Posterior cingulate gyrus (tissue), 11 donors: ENCODE data around the gene LRMDA.

Experiments
- DNase-seq, 10 donors: peaks; one replicate each; pipeline versions ENCODE4 v3.0.0 to v3.0.0-alpha.2; 2020 to 2021; ENCODE audit warnings: mixed read lengths in 3 of 10
- intact Hi-C: fragments of 100-400 bp; cut with DNase I; formaldehyde crosslinking; loops from one replicate; pipeline ENCODE4 v1.15.1; 2023

LRMDA gene

GRCh38 chr10:76023007-76023406 is 591.6 kb downstream of the LRMDA start:
- no peak for DNase-seq
- intact Hi-C loops: no loop called here

DNA sequence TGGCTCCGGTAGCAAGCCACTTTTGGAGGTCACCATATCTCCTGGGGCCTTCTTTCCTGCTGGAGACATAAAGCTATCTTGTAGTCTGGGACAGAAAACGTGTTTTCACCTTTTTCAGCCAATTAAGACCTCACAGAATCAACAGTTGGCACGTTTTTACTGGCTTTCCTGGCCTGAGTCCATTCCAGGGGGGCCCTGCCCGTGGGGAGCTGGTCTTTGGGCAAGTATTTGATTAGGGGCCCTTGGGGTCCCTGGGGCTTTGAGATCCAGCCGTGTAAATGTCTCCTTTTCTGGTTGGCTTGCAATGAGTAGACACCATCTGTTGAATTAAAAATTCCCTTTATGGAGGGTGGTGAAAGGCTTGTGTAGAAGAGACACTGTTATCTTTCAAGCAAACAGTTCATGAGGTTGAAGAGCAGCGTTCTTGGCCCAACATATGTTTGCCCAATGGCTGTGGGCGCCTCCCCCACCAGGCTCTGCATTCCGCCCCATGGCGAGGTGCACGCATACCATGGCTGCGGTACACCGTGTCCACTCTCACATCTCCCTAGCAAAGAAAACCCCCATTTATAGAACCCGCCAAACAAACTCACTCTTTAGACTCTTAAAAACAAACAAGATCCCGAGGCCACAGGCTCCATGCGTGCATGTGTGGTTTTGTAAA is 593.2 kb downstream of the LRMDA start:
- DNase-seq: no peak
- intact Hi-C loops: no loop called here

- intact Hi-C loops: no loop called here
These were observed 593.7 kb downstream of the LRMDA start for GRCh38 chr10:76025124-76025477.

DNA sequence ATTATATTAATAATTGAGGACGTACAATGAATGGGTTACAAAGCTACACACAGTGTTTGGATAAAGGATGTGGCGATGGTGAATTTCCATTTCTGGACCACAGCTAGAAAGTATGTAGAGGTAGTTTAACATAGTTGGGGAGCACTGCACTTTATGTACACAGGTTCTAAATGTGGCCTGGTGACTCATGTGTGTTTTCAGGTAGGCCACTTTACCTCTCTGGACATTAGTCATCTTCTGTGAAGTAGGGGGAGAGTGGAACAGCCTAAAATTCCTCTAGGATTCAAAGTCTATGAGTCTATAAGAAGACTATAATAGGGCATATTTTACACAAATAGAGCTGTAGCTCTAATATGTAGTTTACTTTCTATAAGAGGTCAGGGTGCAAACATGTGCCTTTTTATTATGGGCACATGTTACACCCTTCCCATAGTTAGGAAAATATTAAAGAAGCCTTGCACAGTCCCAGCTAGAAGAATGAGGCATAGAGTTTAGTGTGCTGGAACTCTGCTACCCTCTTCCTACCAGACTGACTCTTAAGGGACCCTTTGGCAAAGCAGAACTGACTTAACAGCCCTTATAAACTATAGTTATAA is 594.9 kb downstream of the LRMDA start:
- no peak for DNase-seq
- intact Hi-C loops: no loop called here

More at GRCh38 chr10:76025124-76025477, 593.7 kb downstream of the LRMDA start:
- no peak for DNase-seq

GRCh38 chr10:76026905-76027304 is 595.5 kb downstream of the LRMDA start:
- no peak for DNase-seq
- intact Hi-C loops: no loop called here

DNA sequence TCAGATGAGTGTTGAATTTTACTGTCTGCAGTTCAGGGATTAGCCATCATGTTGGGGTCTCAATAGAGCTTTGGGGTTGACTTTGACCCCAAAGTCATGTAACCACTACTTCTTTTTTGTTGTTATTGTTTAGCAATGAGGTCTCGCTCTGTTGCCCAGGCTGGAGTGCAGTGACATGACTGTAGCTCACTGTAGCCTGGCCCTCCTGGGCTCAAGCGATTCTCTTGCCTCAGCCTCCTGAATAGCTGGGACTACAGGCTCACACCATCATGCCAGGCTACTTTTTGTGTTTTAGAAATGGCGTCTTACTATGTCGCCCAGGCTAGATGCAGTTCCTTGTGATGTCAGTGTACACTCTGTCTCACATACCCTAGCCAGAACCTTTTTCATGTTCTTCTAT is 598.4 kb downstream of the LRMDA start:
- intact Hi-C loops: loop anchor here (10.0 kb wide), 1 partner anchor 315 kb away; no protein-coding TSS in a partner anchor
- no peak for DNase-seq

DNA sequence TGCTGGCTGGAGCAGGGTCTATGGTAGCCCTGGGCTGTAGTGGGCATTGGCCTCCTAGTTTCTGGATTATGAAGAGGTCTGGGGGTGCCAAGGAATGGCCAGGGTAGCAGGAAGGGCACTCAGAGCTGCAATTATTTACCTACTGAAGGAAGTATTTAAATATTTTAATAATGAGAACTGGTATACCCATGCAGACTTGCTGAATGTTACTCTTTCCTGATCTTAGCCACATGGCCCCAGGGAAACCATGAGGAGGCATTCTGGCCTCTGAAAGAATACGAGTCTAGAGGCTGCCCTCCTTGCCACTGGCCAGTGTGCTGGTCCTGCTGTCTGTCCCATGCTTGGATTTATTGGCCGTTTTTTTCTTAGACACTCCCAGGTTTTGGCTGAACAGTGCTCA is 599.7 kb downstream of the LRMDA start:
- intact Hi-C loops: loop anchor here (10.0 kb wide), 1 partner anchor 316 kb away; no protein-coding TSS in a partner anchor
- no peak for DNase-seq

DNA sequence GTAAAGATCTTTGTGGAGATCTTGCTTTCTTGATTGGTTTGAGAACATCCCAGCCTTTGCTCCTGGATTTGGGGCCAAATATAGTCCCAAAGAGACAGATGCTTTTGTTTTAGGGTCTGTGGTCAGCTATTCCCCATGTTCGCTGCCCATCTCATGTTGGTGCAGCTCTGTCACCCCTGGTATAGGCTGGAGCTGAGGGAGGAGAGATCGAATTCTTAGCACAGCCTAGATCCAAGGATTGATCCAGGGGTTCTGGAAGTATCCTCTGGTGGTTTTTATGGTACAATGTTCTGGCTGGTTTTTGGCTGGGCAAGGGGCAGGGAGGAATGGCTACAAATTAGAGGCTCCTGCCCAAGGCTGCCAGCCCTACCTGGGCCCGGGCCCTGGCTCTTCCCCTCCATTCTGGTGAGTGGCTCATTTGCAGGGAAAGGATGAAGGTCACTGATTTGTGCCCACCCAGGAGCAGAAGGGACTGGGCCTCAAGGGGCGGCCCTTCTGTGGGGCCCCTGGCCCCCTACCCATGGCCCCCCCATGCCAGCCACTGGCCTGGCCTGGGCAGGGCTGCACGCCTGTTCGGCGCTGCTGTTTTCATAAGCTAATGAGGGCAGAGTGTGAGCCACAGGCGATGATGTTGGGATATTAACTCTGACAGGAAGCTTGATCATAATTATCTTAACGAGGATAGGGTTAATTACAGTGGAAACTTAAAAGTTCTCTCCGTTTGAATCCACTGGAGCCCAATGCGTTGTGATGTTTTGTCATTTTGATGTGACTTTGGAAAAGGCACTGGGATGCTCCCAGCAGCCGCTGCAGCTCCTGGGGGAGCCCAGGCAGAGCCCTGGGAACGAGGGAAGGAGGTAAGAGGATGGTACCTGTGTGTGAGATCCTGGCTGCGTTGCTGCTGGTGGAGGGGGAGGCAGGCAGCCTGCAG is 600.6 kb downstream of the LRMDA start:
- no peak for DNase-seq
- intact Hi-C loops: loop anchor here (10.0 kb wide), 1 partner anchor 317 kb away; no protein-coding TSS in a partner anchor

DNA sequence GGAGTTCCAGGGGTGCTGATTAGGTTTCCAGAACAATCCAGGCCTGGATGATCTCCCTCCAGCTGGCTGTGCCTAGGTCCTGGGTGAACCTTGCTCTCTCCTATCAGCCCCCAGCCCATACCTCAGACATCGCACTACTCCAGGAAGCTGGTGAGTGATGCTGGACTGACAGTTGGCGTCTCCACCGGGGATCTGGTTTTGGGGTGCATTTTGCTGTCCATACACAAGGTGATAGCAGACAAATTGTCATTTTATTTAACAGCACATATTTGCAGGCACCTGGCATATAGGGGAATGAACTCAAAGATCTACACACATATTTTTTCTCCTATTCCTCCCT is 601.2 kb downstream of the LRMDA start:
- intact Hi-C loops: loop anchor here (10.0 kb wide), 1 partner anchor 318 kb away; no protein-coding TSS in a partner anchor
- DNase-seq: no peak

DNA sequence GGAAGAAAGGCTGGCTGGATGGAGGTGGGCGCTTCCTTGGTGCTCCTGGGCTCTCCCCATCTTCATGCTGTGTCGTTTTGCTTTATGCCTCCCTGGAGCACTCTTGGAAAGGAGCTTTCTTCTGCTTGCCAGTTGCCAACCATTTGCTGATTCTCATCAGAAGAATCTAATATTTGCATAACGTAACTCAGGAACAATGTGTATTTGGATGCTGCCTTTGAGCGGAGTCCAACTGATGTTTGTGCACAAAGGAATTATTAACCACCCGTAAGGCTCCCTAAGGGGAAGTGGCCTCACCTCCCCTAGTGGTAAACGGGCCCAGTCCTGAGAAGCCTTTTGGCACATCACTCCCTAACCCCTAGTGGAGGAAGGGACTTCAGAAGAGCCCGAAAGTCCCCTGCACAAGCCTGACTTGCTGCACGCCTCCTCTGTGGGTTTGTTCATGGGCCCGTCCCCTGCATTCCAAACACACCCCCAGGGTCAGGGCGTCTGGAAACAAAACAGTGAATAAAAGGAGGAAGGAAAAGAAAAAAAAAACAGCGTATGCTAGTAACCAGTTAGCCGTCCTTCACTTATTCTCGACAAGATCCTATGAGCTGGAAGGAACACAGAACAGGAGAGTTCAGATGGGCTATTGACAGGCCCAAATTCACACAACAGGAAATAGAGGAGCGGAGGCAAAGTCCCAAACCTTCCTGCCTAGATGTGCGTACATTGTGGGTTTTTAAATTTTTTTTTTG is 602.2 kb downstream of the LRMDA start:
- no peak for DNase-seq
- intact Hi-C loops: loop anchor here (10.0 kb wide), 1 partner anchor 319 kb away; no protein-coding TSS in a partner anchor

- no peak for DNase-seq
- intact Hi-C loops: loop anchor here (5.0 to 10.0 kb wide), 2 partner anchors 320 to 953 kb away; no protein-coding TSS in a partner anchor
These were observed 603.2 kb downstream of the LRMDA start for GRCh38 chr10:76034353-76035205.

DNA sequence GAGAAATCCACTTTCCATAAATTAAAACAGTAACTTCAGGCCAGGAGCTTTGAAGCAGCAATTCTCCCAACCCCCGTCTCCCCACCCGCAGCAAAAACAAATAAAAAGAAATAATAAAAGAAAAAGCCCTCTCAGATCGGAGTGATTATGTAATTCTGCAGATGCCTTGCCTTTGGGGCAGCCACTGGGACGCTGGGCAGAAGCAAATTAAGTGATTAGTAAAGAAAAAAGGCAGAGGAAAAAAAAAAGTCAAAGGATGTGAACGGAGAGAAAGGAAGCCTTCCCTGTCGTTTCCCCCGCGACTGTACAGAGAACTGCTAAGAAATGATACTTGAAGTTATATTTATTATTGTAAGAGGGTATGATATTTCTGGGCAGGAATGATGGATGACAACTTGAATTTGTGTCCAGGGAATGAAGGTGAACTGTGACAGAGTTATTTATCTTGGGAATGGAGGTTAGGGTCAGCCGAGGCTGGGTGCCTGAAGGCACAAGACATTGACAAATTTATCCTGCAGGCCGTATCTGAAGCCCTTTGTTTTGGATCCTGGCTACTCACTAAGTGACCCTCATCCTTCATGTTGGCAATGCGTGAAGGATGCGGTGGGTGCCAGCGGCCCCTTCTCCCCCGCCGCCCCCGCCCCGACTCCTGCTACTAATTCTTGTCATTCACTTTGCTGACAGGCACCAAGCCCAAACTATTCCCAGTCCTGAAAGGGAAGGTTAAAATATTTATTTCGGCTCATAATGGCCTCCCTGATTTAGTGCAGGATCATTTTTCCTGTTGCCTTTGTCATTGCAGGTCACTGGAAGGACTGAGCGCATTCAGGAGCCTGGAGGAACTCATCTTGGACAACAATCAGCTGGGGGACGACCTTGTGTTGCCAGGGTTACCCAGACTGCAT is 604.0 kb downstream of the LRMDA start:
- intact Hi-C loops: loop anchor here (2.0 to 10.0 kb wide), 3 partner anchors 321 to 952 kb away; no protein-coding TSS in a partner anchor
- DNase-seq: no peak

DNA sequence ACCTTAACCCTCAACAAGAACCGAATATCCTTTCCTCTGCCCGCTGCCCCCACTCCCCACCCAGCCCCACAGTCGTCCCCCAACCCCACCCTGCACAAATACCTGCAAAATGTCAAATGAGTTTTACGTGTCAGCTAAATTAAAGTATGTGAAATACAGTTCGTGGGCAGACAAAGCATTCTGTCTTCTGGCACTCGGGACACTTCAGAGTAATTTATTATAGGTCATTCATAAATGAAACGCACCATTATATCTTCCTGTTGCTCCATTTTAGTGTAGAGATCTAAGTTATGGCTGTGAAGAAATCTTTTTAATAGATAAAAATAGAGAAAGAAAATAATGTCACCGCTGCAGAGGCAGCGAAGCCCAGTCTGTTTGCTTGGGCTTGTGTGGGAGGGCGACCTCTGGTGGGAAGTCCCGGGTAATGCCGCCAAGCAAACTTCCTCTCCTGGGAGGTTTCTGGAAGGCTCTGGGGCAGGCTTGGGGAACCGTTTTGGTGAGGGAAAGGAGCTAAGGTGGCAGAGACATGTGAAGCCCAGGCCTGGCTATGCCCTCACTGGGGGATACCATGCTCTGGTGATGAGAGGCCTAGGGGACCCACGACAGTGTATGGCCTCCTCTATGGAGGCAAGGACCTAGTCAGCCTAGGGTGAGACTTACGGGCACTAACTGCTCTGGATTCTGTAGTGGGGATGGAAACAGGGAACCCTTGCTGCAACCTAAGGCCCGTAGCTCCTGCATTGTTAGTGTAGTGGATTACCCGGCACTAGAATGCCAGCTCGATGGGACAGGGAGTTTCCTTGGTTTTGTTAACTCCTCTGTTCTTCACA is 604.9 kb downstream of the LRMDA start:
- intact Hi-C loops: loop anchor here (2.0 to 10.0 kb wide), 3 partner anchors 322 to 951 kb away; no protein-coding TSS in a partner anchor
- DNase-seq: peak; percentile 54 to 96 (median 78)

DNA sequence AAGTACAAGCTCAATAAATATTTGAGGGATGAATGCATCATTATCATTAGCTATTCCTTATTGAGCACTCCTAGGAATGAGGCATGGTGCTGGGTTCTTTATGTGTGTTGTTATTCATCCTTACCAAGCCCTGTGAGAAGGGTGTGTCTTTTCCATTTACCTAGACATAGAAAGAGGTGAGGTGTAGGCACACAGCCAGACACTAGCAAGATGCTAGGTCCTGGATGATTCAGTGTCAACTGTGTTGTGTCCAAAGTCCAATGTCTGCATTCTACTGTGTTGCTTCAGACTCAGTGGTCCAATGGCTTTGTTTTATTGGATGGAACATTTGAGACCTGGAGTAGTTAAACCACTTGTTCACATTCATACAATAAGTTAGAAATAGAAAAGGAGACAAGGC is 605.5 kb downstream of the LRMDA start:
- intact Hi-C loops: loop anchor here (2.0 to 10.0 kb wide), 3 partner anchors 322 to 950 kb away; no protein-coding TSS in a partner anchor
- no peak for DNase-seq

GRCh38 chr10:76037531-76038155 is 606.2 kb downstream of the LRMDA start:
- DNase-seq: no peak
- intact Hi-C loops: loop anchor here (2.0 to 10.0 kb wide), 3 partner anchors 323 to 950 kb away; no protein-coding TSS in a partner anchor

DNA sequence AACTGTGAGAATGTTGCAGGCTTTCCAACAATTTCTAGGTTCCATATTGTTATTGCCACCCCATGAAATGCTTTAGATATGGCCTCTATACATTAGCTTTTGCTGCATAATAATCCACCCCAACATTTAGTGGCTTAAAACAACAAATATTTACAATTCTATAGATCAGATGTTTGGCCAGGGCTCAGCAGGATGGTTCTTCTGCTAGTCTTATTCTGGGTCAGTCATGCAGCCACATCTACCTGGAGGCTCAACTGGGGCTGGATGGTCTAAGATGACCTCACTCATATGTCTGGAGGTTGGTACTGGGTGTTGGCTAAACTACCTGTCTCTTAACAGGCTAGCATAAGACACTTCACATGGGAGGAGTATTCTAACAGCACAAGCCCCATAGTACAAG is 607.3 kb downstream of the LRMDA start:
- DNase-seq: no peak
- intact Hi-C loops: loop anchor here (5.0 to 10.0 kb wide), 2 partner anchors 324 to 949 kb away; no protein-coding TSS in a partner anchor
